ENCODE results near the gene SREBF2. TPM values are rescaled to one million over a fixed set of nuclear protein-coding genes. Genes with fewer than 3 reads are reported as not detected.

Gene SREBF2
- total RNA-seq, 2 experiments from 2014 or later = 167 to 312 TPM

DNA sequence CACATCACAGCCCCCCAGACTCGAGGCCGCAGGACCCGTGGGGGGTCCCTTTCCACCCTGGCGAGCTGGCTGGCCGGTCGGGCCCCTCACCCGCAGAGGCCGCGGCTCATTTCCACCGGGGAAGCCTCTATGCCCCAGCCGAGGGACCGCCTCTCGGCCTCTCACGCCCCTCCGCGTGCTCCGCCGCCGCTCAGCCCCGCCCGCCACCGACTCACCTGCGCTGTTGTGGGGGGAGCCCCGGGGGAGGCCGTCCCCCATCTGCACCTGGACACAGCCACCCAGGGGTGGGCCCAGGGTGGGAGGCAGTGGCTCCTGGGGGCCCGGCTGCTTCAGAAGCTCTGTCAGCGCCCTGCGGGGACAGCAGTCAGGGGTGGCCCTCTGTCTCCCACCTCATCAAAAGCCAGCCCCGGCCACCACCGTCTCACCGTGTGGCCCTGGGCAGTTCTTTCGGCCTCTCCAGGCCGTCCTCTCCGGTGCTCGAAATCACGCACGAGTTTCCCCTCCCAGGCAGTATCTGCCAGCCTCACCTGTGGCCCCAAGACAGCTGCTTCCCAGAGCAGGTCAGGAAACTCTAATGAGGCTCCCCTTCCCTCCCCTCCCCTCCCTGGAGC is 78.2 kb downstream of the SREBF2 start:
- no peak for DNase-seq (ENCODE audit: low spot score)
- H3K9me3 ChIP-seq (ENCODE audit: low read length) = no peaks in the 10 kb centered on the region
- peaks cover 17% of the 10 kb centered on the region for H3K4me1 ChIP-seq (ENCODE audit: insufficient read depth, low read length, poor library complexity, severe bottlenecking)
- BruUV-seq (replicated peaks) = no TSS peak
- POLR2A ChIA-PET = no interaction called here
- H3K36me3 ChIP-seq (ENCODE audit: insufficient read depth, low read length) = peaks cover 19% of the 10 kb centered on the region
- H4K20me1 ChIP-seq (ENCODE audit: insufficient read depth, low read length) = 0 out of 2 replicates have a peak, but pooled peaks cover 3% of the 10 kb centered on the region
- no peak overlapping the region for H3K4me3 ChIP-seq (ENCODE audit: low read depth, low read length, poor library complexity, severe bottlenecking)
- intact Hi-C loops (cut with micrococcal nuclease; ENCODE audit: unreplicated experiment) = loop anchor here (5.0 to 10.0 kb wide), 2 partner anchors 166 to 214 kb away; partner anchors contain the start of gene MEI1
- TF ChIP-seq, protein P1, sequence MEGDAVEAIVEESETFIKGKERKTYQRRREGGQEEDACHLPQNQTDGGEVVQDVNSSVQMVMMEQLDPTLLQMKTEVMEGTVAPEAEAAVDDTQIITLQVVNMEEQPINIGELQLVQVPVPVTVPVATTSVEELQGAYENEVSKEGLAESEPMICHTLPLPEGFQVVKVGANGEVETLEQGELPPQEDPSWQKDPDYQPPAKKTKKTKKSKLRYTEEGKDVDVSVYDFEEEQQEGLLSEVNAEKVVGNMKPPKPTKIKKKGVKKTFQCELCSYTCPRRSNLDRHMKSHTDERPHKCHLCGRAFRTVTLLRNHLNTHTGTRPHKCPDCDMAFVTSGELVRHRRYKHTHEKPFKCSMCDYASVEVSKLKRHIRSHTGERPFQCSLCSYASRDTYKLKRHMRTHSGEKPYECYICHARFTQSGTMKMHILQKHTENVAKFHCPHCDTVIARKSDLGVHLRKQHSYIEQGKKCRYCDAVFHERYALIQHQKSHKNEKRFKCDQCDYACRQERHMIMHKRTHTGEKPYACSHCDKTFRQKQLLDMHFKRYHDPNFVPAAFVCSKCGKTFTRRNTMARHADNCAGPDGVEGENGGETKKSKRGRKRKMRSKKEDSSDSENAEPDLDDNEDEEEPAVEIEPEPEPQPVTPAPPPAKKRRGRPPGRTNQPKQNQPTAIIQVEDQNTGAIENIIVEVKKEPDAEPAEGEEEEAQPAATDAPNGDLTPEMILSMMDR (conservative IDR thresholded peaks at IDR 0.05; ENCODE audit: low read length) = no peak
- no peak for TF ChIP-seq EZH2phosphoT487 (IDR thresholded peaks at IDR 0.05; ENCODE audit: borderline replicate concordance, low read depth, low read length)
- H3K27ac ChIP-seq (ENCODE audit: low read depth, low read length, poor library complexity, severe bottlenecking) = no peak overlapping the region
- H3K79me2 ChIP-seq (ENCODE audit: insufficient read depth, low read depth, low read length) = no peaks in the 10 kb centered on the region
- no peaks in the 10 kb centered on the region for H3K9me2 ChIP-seq (ENCODE audit: insufficient read depth, low read length)
- CTCF ChIA-PET (ENCODE audit: unreplicated experiment) = interaction anchor here (0.6 kb wide), 1 partner anchor 47 kb away, joined by 3 read pairs; no protein-coding TSS in a partner anchor
- H2AFZ ChIP-seq (ENCODE audit: low read length) = no peak overlapping the region
- peak overlapping the region; percentile 31 for H3K4me2 ChIP-seq (ENCODE audit: low read length)

DNA sequence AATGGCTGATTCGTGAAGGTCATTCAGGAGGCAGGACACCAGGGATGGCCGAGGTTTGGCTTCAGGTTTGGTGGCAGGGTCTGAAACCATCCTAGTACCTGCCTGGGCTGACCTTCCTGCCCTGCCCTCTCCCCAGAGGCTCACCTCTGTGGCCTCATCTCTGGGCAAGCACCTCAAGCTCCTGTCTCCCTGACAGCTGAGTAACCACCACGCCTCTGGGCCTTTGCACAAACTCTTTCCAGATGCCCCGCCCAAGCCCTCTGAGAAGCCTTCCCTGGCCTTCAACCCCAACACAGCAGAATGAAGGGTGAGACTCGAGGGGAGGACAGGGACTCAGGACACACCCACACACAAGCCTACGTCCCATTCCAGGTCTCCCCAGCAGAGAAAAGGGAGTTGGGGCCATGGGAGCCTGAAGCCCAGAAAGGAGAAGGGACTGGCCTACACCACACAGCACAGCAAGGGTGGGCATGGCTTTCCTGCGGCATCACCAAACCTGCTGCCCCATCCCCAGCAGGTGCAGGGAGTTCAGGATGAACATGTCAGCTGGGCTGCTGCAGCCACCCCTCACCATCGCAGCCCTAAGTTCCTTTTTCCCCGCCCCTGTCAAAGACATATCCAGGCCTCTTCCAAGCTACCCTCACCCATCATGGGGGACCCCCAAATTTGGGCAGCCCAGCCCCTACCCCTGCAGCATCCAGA is 79.6 kb downstream of the SREBF2 start:
- ChIA-PET POLR2A (no interaction called here), CTCF (ENCODE audit: unreplicated experiment) (no interaction called here)
- no peak for TF ChIP-seq EZH2phosphoT487 (IDR thresholded peaks at IDR 0.05; ENCODE audit: borderline replicate concordance, low read depth, low read length)
- TF ChIP-seq, protein P1 (conservative IDR thresholded peaks at IDR 0.05; ENCODE audit: low read length) = no peak
- H4K20me1 ChIP-seq (ENCODE audit: insufficient read depth, low read length) = 0 out of 2 replicates have a peak, but pooled peaks cover 3% of the 10 kb centered on the region
- no peak overlapping the region for H2AFZ ChIP-seq (ENCODE audit: low read length)
- peaks cover 23% of the 10 kb centered on the region for H3K4me1 ChIP-seq (ENCODE audit: insufficient read depth, low read length, poor library complexity, severe bottlenecking)
- no peak overlapping the region for H3K27ac ChIP-seq (ENCODE audit: low read depth, low read length, poor library complexity, severe bottlenecking)
- intact Hi-C loops (cut with micrococcal nuclease; ENCODE audit: unreplicated experiment) = loop anchor here (5.0 to 10.0 kb wide), 2 partner anchors 168 to 215 kb away; partner anchors contain the start of gene MEI1
- H3K4me2 ChIP-seq (ENCODE audit: low read length) = no peak overlapping the region
- H3K79me2 ChIP-seq (ENCODE audit: insufficient read depth, low read depth, low read length) = no peaks in the 10 kb centered on the region
- no peak overlapping the region for H3K4me3 ChIP-seq (ENCODE audit: low read depth, low read length, poor library complexity, severe bottlenecking)
- BruUV-seq (replicated peaks) = no TSS peak
- peaks cover 6% of the 10 kb centered on the region; the same call in 1 of the 2 replicates for H3K36me3 ChIP-seq (ENCODE audit: insufficient read depth, low read length)
- DNase-seq (ENCODE audit: low spot score) = no peak
- no peaks in the 10 kb centered on the region for H3K9me3 ChIP-seq (ENCODE audit: low read length)
- H3K9me2 ChIP-seq (ENCODE audit: insufficient read depth, low read length) = no peaks in the 10 kb centered on the region
